ENCODE results near the gene PRKG1. TPM values are rescaled to one million over a fixed set of nuclear protein-coding genes. Genes with fewer than 3 reads are reported as not detected.

The PRKG1 gene
- total RNA-seq, 1 experiment from 2014 or later: 16.5 TPM

DNA sequence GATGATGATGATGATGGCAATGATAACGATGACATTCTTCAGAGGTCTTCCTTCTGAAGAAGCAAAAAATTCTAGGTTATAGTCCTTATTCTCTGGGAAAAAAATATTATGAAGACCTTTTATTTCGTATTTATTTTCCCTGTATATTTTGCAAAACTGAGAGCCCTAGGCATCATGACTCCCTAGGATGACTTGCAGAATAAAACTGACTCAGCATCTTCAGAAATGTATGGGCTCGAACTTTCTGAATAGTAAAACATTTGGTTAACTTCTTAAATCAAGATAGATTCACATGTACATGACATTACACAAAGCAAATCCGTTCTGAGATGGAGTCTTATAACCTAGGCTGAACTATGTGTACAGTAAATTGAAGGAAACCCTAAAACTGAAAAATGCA lies 1269.2 kb downstream of the PRKG1 start:
- no peak overlapping the region for H3K27ac Mint-ChIP-seq
- no peaks in the 10 kb centered on the region for H3K27me3 Mint-ChIP-seq (ENCODE audit: low read depth)
- CTCF ChIA-PET: no interaction called here

More for the DNA sequence above, 1269.2 kb downstream of the PRKG1 start:
- ATAC-seq (no peak), DNase-seq (ENCODE audit: low spot score) (no peak)
- POLR2A ChIA-PET: no interaction called here
- Mint-ChIP-seq H3K9me3 (no peaks in the 10 kb centered on the region), H3K4me1 (no peaks in the 10 kb centered on the region), H3K36me3 (no peaks in the 10 kb centered on the region), H3K4me3 (no peak overlapping the region)
- TF ChIP-seq EMX1 (CRISPR knock-in tag; IDR thresholded peaks at IDR 0.05) (no peak), GTF2I (CRISPR knock-in tag; conservative IDR thresholded peaks at IDR 0.05) (no peak), ZNF671 (CRISPR knock-in tag; IDR thresholded peaks at IDR 0.05) (no peak), CBFB (CRISPR knock-in tag; IDR thresholded peaks at IDR 0.05; ENCODE audit: low read depth) (no peak), CREB1 (CRISPR knock-in tag; IDR thresholded peaks at IDR 0.05) (no peak), MXD4 (CRISPR knock-in tag; IDR thresholded peaks at IDR 0.05; ENCODE audit: borderline replicate concordance) (no peak), NFE2L1 (CRISPR knock-in tag; IDR thresholded peaks at IDR 0.05) (no peak), RELA (CRISPR knock-in tag; IDR thresholded peaks at IDR 0.05; ENCODE audit: borderline replicate concordance) (no peak), RORB (CRISPR knock-in tag; IDR thresholded peaks at IDR 0.05) (no peak), TCF7 (CRISPR knock-in tag; IDR thresholded peaks at IDR 0.05; ENCODE audit: low read depth) (no peak)
- TF ChIP-seq, protein P1, sequence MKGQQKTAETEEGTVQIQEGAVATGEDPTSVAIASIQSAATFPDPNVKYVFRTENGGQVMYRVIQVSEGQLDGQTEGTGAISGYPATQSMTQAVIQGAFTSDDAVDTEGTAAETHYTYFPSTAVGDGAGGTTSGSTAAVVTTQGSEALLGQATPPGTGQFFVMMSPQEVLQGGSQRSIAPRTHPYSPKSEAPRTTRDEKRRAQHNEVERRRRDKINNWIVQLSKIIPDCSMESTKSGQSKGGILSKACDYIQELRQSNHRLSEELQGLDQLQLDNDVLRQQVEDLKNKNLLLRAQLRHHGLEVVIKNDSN (CRISPR knock-in tag; IDR thresholded peaks at IDR 0.05): no peak
- TF ChIP-seq, protein P2, sequence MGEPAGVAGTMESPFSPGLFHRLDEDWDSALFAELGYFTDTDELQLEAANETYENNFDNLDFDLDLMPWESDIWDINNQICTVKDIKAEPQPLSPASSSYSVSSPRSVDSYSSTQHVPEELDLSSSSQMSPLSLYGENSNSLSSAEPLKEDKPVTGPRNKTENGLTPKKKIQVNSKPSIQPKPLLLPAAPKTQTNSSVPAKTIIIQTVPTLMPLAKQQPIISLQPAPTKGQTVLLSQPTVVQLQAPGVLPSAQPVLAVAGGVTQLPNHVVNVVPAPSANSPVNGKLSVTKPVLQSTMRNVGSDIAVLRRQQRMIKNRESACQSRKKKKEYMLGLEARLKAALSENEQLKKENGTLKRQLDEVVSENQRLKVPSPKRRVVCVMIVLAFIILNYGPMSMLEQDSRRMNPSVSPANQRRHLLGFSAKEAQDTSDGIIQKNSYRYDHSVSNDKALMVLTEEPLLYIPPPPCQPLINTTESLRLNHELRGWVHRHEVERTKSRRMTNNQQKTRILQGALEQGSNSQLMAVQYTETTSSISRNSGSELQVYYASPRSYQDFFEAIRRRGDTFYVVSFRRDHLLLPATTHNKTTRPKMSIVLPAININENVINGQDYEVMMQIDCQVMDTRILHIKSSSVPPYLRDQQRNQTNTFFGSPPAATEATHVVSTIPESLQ (CRISPR knock-in tag; IDR thresholded peaks at IDR 0.05): no peak
- TF ChIP-seq, protein P3, sequence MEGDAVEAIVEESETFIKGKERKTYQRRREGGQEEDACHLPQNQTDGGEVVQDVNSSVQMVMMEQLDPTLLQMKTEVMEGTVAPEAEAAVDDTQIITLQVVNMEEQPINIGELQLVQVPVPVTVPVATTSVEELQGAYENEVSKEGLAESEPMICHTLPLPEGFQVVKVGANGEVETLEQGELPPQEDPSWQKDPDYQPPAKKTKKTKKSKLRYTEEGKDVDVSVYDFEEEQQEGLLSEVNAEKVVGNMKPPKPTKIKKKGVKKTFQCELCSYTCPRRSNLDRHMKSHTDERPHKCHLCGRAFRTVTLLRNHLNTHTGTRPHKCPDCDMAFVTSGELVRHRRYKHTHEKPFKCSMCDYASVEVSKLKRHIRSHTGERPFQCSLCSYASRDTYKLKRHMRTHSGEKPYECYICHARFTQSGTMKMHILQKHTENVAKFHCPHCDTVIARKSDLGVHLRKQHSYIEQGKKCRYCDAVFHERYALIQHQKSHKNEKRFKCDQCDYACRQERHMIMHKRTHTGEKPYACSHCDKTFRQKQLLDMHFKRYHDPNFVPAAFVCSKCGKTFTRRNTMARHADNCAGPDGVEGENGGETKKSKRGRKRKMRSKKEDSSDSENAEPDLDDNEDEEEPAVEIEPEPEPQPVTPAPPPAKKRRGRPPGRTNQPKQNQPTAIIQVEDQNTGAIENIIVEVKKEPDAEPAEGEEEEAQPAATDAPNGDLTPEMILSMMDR (IDR thresholded peaks at IDR 0.05): no peak
- TF ChIP-seq, protein P4, sequence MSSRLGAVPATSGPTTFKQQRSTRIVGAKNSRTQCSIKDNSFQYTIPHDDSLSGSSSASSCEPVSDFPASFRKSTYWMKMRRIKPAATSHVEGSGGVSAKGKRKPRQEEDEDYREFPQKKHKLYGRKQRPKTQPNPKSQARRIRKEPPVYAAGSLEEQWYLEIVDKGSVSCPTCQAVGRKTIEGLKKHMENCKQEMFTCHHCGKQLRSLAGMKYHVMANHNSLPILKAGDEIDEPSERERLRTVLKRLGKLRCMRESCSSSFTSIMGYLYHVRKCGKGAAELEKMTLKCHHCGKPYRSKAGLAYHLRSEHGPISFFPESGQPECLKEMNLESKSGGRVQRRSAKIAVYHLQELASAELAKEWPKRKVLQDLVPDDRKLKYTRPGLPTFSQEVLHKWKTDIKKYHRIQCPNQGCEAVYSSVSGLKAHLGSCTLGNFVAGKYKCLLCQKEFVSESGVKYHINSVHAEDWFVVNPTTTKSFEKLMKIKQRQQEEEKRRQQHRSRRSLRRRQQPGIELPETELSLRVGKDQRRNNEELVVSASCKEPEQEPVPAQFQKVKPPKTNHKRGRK (CRISPR knock-in tag; IDR thresholded peaks at IDR 0.05; ENCODE audit: borderline replicate concordance): no peak
- TF ChIP-seq, protein P5, sequence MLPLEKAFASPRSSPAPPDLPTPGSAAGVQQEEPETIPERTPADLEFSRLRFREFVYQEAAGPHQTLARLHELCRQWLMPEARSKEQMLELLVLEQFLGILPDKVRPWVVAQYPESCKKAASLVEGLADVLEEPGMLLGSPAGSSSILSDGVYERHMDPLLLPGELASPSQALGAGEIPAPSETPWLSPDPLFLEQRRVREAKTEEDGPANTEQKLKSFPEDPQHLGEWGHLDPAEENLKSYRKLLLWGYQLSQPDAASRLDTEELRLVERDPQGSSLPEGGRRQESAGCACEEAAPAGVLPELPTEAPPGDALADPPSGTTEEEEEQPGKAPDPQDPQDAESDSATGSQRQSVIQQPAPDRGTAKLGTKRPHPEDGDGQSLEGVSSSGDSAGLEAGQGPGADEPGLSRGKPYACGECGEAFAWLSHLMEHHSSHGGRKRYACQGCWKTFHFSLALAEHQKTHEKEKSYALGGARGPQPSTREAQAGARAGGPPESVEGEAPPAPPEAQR (CRISPR knock-in tag; IDR thresholded peaks at IDR 0.05): no peak
- TF ChIP-seq, protein P6, sequence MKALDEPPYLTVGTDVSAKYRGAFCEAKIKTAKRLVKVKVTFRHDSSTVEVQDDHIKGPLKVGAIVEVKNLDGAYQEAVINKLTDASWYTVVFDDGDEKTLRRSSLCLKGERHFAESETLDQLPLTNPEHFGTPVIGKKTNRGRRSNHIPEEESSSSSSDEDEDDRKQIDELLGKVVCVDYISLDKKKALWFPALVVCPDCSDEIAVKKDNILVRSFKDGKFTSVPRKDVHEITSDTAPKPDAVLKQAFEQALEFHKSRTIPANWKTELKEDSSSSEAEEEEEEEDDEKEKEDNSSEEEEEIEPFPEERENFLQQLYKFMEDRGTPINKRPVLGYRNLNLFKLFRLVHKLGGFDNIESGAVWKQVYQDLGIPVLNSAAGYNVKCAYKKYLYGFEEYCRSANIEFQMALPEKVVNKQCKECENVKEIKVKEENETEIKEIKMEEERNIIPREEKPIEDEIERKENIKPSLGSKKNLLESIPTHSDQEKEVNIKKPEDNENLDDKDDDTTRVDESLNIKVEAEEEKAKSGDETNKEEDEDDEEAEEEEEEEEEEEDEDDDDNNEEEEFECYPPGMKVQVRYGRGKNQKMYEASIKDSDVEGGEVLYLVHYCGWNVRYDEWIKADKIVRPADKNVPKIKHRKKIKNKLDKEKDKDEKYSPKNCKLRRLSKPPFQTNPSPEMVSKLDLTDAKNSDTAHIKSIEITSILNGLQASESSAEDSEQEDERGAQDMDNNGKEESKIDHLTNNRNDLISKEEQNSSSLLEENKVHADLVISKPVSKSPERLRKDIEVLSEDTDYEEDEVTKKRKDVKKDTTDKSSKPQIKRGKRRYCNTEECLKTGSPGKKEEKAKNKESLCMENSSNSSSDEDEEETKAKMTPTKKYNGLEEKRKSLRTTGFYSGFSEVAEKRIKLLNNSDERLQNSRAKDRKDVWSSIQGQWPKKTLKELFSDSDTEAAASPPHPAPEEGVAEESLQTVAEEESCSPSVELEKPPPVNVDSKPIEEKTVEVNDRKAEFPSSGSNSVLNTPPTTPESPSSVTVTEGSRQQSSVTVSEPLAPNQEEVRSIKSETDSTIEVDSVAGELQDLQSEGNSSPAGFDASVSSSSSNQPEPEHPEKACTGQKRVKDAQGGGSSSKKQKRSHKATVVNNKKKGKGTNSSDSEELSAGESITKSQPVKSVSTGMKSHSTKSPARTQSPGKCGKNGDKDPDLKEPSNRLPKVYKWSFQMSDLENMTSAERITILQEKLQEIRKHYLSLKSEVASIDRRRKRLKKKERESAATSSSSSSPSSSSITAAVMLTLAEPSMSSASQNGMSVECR (CRISPR knock-in tag; IDR thresholded peaks at IDR 0.05; ENCODE audit: borderline replicate concordance): no peak

All from WTC11 (cell line).